K562 (cell line): Measurements from ENCODE around the gene AP3B1. TPM values are rescaled to one million over a fixed set of nuclear protein-coding genes. Genes with fewer than 3 reads are reported as not detected.

Experiments used
- ATAC-seq: fragments of 200-7000 bp; cut with Tn5 transposase; 3 replicates; pipeline ENCODE4 v1.9.1; 2020; ENCODE audit warnings: moderate library complexity
- BruUV-seq: library from RNA; stranded (reverse); fragments of 400-500 nt; replicated peaks from 2 replicates; lab custom pipeline; 2021; lab: Mats Ljungman, UMichigan
- CTCF ChIA-PET: fragments of 300-600 bp; formaldehyde crosslinking; extraction: SDS; loops from one replicate; lab custom pipeline; 2021; ENCODE audit warnings: low intra/inter-chr PET ratio; lab: Yijun Ruan, JAX
- POLR2A ChIA-PET: fragments of 300-600, 350-650 bp; sonication (Branson Sonifier 250); formaldehyde crosslinking; extraction: SDS; loops from one replicate; lab custom pipeline; 2021; ENCODE audit warnings: antibody characterized with exemption, inconsistent platforms; lab: Yijun Ruan, JAX
- DNase-seq, 4 experiments: peaks; one replicate each; pipeline versions ENCODE4 v3.0.0 to v3.0.0-alpha.2; 2011 to 2018; ENCODE audit warnings: low spot score in 3 of 4, mixed read lengths in 3 of 4; ENCODE audit errors: extremely low read depth in 1 of 4
- FAIRE-seq: peaks from 2 replicates; lab custom pipeline; 2011; peaks lifted over from hg19 to GRCh38; lab: Jason Lieb, UNC
- H2AFZ ChIP-seq: 2 replicates; pipeline ENCODE4 v1.6.0; 2011; ENCODE audit warnings: low read depth, low read length, control low read depth, inconsistent platforms
- H3K27ac ChIP-seq: fragments of 200-600 bp; 3 replicates; pipeline ENCODE4 v1.8.0; 2011; ENCODE audit warnings: low read depth, mild to moderate bottlenecking, control low read depth, inconsistent platforms, low read length, moderate library complexity, mixed read lengths; ENCODE audit errors: extremely low read depth
- H3K27me3 ChIP-seq, 2 experiments: fragments of 300-600 bp in 1 of 2; 2 replicates in 1 of 2; 3 replicates in 1 of 2; pipeline versions ENCODE4 v1.6.0 to v1.8.0; 2011; ENCODE audit warnings: inconsistent platforms in 2 of 2, low read length in 2 of 2, mild to moderate bottlenecking in 1 of 2, mixed read lengths in 1 of 2, moderate library complexity in 1 of 2; ENCODE audit not compliant: control insufficient read depth in 2 of 2, insufficient read depth in 2 of 2
- H3K36me3 ChIP-seq: fragments of 300-600 bp; 3 replicates; pipeline ENCODE4 v1.8.0; 2011; ENCODE audit warnings: mild to moderate bottlenecking, low read length, inconsistent platforms; ENCODE audit not compliant: control insufficient read depth, insufficient read depth
- H3K4me1 ChIP-seq, 2 experiments: fragments of 200-600 bp in 1 of 2; replicated peaks in 1 of 2; 2 replicates in 1 of 2; 3 replicates in 1 of 2; pipeline versions ENCODE4 v1.5.1 to v1.8.0; 2011; ENCODE audit warnings: inconsistent platforms in 2 of 2, low read length in 2 of 2, mild to moderate bottlenecking in 1 of 2, mixed read lengths in 1 of 2, moderate library complexity in 1 of 2; ENCODE audit not compliant: control insufficient read depth in 2 of 2, insufficient read depth in 2 of 2
- H3K4me2 ChIP-seq: 2 replicates; pipeline ENCODE4 v1.6.1; 2011; ENCODE audit warnings: low read length, control low read depth, inconsistent platforms, mixed read lengths; ENCODE audit not compliant: insufficient read depth
- H3K4me3 ChIP-seq: fragments of 200-600 bp; sonication (generic), shearing (Covaris generic); 2 replicates; pipeline ENCODE4 v1.5.1; 2016; ENCODE audit warnings: control low read depth, inconsistent platforms
- H3K79me2 ChIP-seq: fragments of 200-600 bp; 3 replicates; pipeline ENCODE4 v1.8.0; 2011; ENCODE audit warnings: low read length, inconsistent platforms; ENCODE audit not compliant: control insufficient read depth, insufficient read depth
- H3K9ac ChIP-seq, 2 experiments: 2 replicates each; pipeline versions ENCODE4 v1.6.0 to v1.6.1; 2011; ENCODE audit warnings: low read depth in 2 of 2, low read length in 2 of 2, control low read depth in 1 of 2, inconsistent platforms in 1 of 2, mild to moderate bottlenecking in 1 of 2, mixed read lengths in 1 of 2; ENCODE audit not compliant: insufficient read depth in 1 of 2
- H3K9me1 ChIP-seq: one replicate; pipeline ENCODE4 v1.6.0; 2011; ENCODE audit warnings: inconsistent platforms, mild to moderate bottlenecking, low read length, moderate library complexity; ENCODE audit not compliant: control insufficient read depth, insufficient read depth
- H3K9me3 ChIP-seq: replicated peaks from 2 replicates; pipeline ENCODE4 v1.5.1; 2011; ENCODE audit warnings: low read depth, low read length, inconsistent platforms; ENCODE audit not compliant: control insufficient read depth, insufficient read depth
- H4K20me1 ChIP-seq: replicated peaks from 2 replicates; pipeline ENCODE4 v1.6.1; 2011; ENCODE audit warnings: low read length, inconsistent platforms, mixed read lengths; ENCODE audit not compliant: control insufficient read depth, insufficient read depth
- BCL6 ChIP-seq: fragments of 250-450 bp; sonication (Bioruptor Pico); IDR thresholded peaks from 2 replicates; pipeline ENCODE4 v1.4.0; 2020
- DACH1 ChIP-seq: fragments of 450-650 bp; IDR thresholded peaks from 2 replicates; pipeline ENCODE4 v1.6.1; 2018; ENCODE audit not compliant: partially characterized antibody
- ESRRA ChIP-seq: fragments of 450-650 bp; IDR thresholded peaks from 2 replicates; pipeline ENCODE4 v1.6.1; 2014; ENCODE audit warnings: low read depth, mild to moderate bottlenecking, moderate library complexity, borderline replicate concordance
- ETV5 ChIP-seq: sonication (generic); formaldehyde crosslinking; IDR thresholded peaks from 2 replicates; pipeline ENCODE4 v1.4.0; 2020; ENCODE audit warnings: low read depth, mild to moderate bottlenecking, missing genetic modification reagents
- GABPA ChIP-seq: fragments of 200-800 bp; sonication (Bioruptor generic); conservative IDR thresholded peaks from 2 replicates; pipeline ENCODE4 v1.6.1; 2016; ENCODE audit warnings: low read depth, missing genetic modification characterization, missing compliant biosample characterization
- HNRNPLL ChIP-seq: fragments of 200-400 bp; formaldehyde crosslinking; IDR thresholded peaks from 2 replicates; pipeline ENCODE4 v1.6.1; 2017; ENCODE audit warnings: low read length, low read depth, mild to moderate bottlenecking; ENCODE audit not compliant: poor library complexity, severe bottlenecking
- HNRNPUL1 ChIP-seq: fragments of 200-400 bp; formaldehyde crosslinking; IDR thresholded peaks from 2 replicates; pipeline ENCODE4 v1.6.1; 2017; ENCODE audit warnings: low read length
- JUN ChIP-seq, 2 experiments: sonication (generic) in 1 of 2; formaldehyde crosslinking in 1 of 2; IDR thresholded peaks; 2 replicates each; pipeline versions ENCODE4 v1.6.1 to v1.8.0; 2012 to 2022; ENCODE audit warnings: borderline replicate concordance in 2 of 2, mild to moderate bottlenecking in 2 of 2, improper control_type of control experiment in 1 of 2, low read depth in 1 of 2, low read length in 1 of 2, missing genetic modification reagents in 1 of 2
- KLF13 ChIP-seq: fragments of 450-650 bp; IDR thresholded peaks from 2 replicates; pipeline ENCODE4 v1.6.1; 2016; ENCODE audit warnings: missing genetic modification characterization, low read depth, mild to moderate bottlenecking, missing compliant biosample characterization, moderate library complexity, borderline replicate concordance
- MTA1 ChIP-seq: fragments of 450-650 bp; IDR thresholded peaks from 2 replicates; pipeline ENCODE4 v1.6.1; 2017; ENCODE audit warnings: borderline replicate concordance
- NCOA1 ChIP-seq: fragments of 450-650 bp; IDR thresholded peaks from 2 replicates; pipeline ENCODE4 v1.6.1; 2016; ENCODE audit warnings: low read depth
- NCOR1 ChIP-seq: fragments of 450-650 bp; IDR thresholded peaks from 2 replicates; pipeline ENCODE4 v1.6.1; 2016; ENCODE audit warnings: mild to moderate bottlenecking, moderate library complexity
- PATZ1 ChIP-seq: fragments of 250-450 bp; sonication (Bioruptor Pico); IDR thresholded peaks from 2 replicates; pipeline ENCODE4 v1.5.0; 2020; ENCODE audit warnings: mild to moderate bottlenecking, borderline replicate concordance
- PKNOX1 ChIP-seq: fragments of 450-650 bp; IDR thresholded peaks from 2 replicates; pipeline ENCODE4 v1.6.1; 2016
- PYGO2 ChIP-seq: fragments of 450-650 bp; IDR thresholded peaks from 2 replicates; pipeline ENCODE4 v1.6.1; 2016; ENCODE audit warnings: mild to moderate bottlenecking, missing genetic modification characterization, moderate library complexity, missing compliant biosample characterization
- SMAD4 ChIP-seq: fragments of 250-450 bp; sonication (Bioruptor Pico); conservative IDR thresholded peaks from 2 replicates; pipeline ENCODE4 v1.8.0; 2021; ENCODE audit warnings: inconsistent platforms, mild to moderate bottlenecking, moderate library complexity
- ZNF146 ChIP-seq: IDR thresholded peaks from one replicate; pipeline ENCODE4 v1.6.1; 2018; ENCODE audit warnings: missing compliant biosample characterization; ENCODE audit not compliant: unreplicated experiment
- ZNF224 ChIP-seq: sonication (generic); formaldehyde crosslinking; IDR thresholded peaks from 2 replicates; pipeline ENCODE4 v1.8.0; 2022; ENCODE audit warnings: mild to moderate bottlenecking, missing genetic modification reagents
- ZNF551 ChIP-seq: fragments of 250-450 bp; sonication (Bioruptor Pico); IDR thresholded peaks from 2 replicates; pipeline ENCODE4 v1.5.0; 2021; ENCODE audit warnings: mild to moderate bottlenecking, moderate library complexity
- WGBS: fragments of 100-300 bp; shearing (Covaris generic); methylation state at CpG from one replicate; pipeline ENCODE4 v1.1.6; 2016; ENCODE audit warnings: low coverage, mixed read lengths; ENCODE audit not compliant: insufficient coverage; ENCODE audit errors: missing lambda C conversion rate; 5-methylcytosine and 5-hydroxymethylcytosine counted together
- in situ Hi-C: fragments of 300-500 bp; cut with MboI; formaldehyde crosslinking; loops from 4 replicates; pipeline ENCODE4 v1.15.0; 2018; ENCODE audit warnings: inconsistent platforms, mixed read lengths
- intact Hi-C: fragments of 100-400 bp; cut with micrococcal nuclease; formaldehyde crosslinking; loops from 2 replicates; pipeline ENCODE4 v1.14.2; 2022
- polyA plus RNA-seq, 8 experiments: library from polyadenylated mRNA; depleted of rRNA in 4 of 8; stranded (reverse) in 5 of 8; unstranded in 3 of 8; fragments of >200 nt; fragmentation: Nextera tagmentation in 2 of 8; fragmentation: Illumina TruSeq in 1 of 8; extraction: Ambion mirVana in 2 of 8; extraction: Trizol in 1 of 8; gene quantifications; 2 replicates each; pipeline versions ENCODE4 v1.2.1 to v1.2.3, GENCODE V29; 2011 to 2014; ENCODE audit warnings: inconsistent platforms in 1 of 8, missing spikeins in 1 of 8
- total RNA-seq, 7 experiments: library from RNA; depleted of rRNA in 6 of 7; stranded (reverse); fragments of >200 nt in 6 of 7; fragmentation: Illumina TruSeq in 2 of 7; extraction: Trizol in 2 of 7; gene quantifications; 2 replicates each; pipeline versions ENCODE4 v1.2.1 to v1.2.3, GENCODE V29; 2011 to 2021; ENCODE audit warnings: low replicate concordance in 1 of 7

The AP3B1 gene
- total and polyA plus RNA-seq, 9 of the 15 experiments (the other 6 are each of a cell fraction or from before 2014, with no cell fraction given): 21.1 to 61.8 (median 42.2) TPM

- TF ChIP-seq PATZ1 (CRISPR knock-in tag) (no peak), ZNF551 (CRISPR knock-in tag) (no peak), ETV5 (no peak), DACH1 (no peak)
These were observed 83.4 kb downstream of the AP3B1 start (continued) for GRCh38 chr5:78211052-78211451.

GRCh38 chr5:78204241-78204640 lies 90.3 kb downstream of the AP3B1 start:
- no peaks in the 10 kb centered on the region for H3K79me2 ChIP-seq
- H3K36me3 ChIP-seq: peaks cover 26% of the 10 kb centered on the region; the same call in 1 of the 3 replicates
- peak; percentile 6 for FAIRE-seq
- no peaks in the 10 kb centered on the region for H3K9me1 ChIP-seq
- BruUV-seq: no TSS peak
- H3K27ac ChIP-seq: no peak overlapping the region
- no peak overlapping the region for H3K4me2 ChIP-seq
- ChIA-PET POLR2A (interaction anchor here (0.6 to 1.1 kb wide), 2 partner anchors 11 to 14 kb away, joined by 3 read pairs; no protein-coding TSS in a partner anchor), CTCF (no interaction called here)
- H2AFZ ChIP-seq: no peak overlapping the region
- no peaks in the 10 kb centered on the region for H3K27me3 ChIP-seq
- in situ Hi-C loops (no loop called here), intact Hi-C loops (no loop called here)
- no peaks in the 10 kb centered on the region; a peak in 1 of 5 replicates for H3K4me1 ChIP-seq
- WGBS: 41% methylated on average over 2 of the region's 2 CpGs
- H4K20me1 ChIP-seq: no peaks in the 10 kb centered on the region
- H3K9ac ChIP-seq: no peak overlapping the region
- H3K9me3 ChIP-seq: no peaks in the 10 kb centered on the region
- peak in 1 of 4 experiments; percentile 7 for DNase-seq
- ATAC-seq: no peak; the same call in 2 of the 3 replicates
- H3K4me3 ChIP-seq: no peak overlapping the region
- no peak for TF ChIP-seq PYGO2 (tag)
- no peak for TF ChIP-seq NCOR1
- no peak for TF ChIP-seq PKNOX1
- peak; percentile 35; the same call in 1 of the 2 replicates for TF ChIP-seq MTA1
- no peak for TF ChIP-seq NCOA1
- no peak for TF ChIP-seq HNRNPLL
- no peak for TF ChIP-seq JUN (IDR thresholded peaks at IDR 0.05; ENCODE audit: borderline replicate concordance, low read depth, low read length)
- no peak for TF ChIP-seq JUN (CRISPR knock-in tag; IDR thresholded peaks at IDR 0.05; ENCODE audit: borderline replicate concordance)
- TF ChIP-seq GABPA: no peak
- TF ChIP-seq ZNF146 (CRISPR knock-in tag): no peak
- peak; percentile 86 for TF ChIP-seq ESRRA
- TF ChIP-seq KLF13 (tag): no peak
- no peak for TF ChIP-seq SMAD4 (CRISPR knock-in tag)
- no peak for TF ChIP-seq ZNF224 (CRISPR knock-in tag)
- no peak for TF ChIP-seq HNRNPUL1
- no peak for TF ChIP-seq BCL6 (CRISPR knock-in tag)
